Karpas-422 (cell line): Measurements from ENCODE around the gene ZNF207. TPM values are rescaled to one million over a fixed set of nuclear protein-coding genes. Genes with fewer than 3 reads are reported as not detected.
A peak's percentile ranks its signal among the peaks of the same experiment; 100 is the strongest.

Experiments
- DNase-seq: peaks from one replicate; pipeline ENCODE4 v3.0.0-alpha.2; 2015
- H2AFZ ChIP-seq: fragments of 200-600 bp; sonication (generic); 2 replicates; pipeline ENCODE4 v1.6.1; 2014; ENCODE audit warnings: antibody characterized with exemption, low read length, mixed read lengths
- H3K27ac ChIP-seq: fragments of 200-600 bp; sonication (generic); 2 replicates; pipeline ENCODE4 v1.5.1; 2014; ENCODE audit warnings: mild to moderate bottlenecking, low read length, moderate library complexity
- H3K27me3 ChIP-seq: fragments of 200-600 bp; sonication (generic); 2 replicates; pipeline ENCODE4 v1.6.1; 2014; ENCODE audit warnings: low read length, mixed read lengths
- H3K36me3 ChIP-seq: fragments of 200-600 bp; sonication (generic); 2 replicates; pipeline ENCODE4 v1.6.1; 2014; ENCODE audit warnings: low read length, mixed read lengths; ENCODE audit not compliant: insufficient read depth
- H3K4me1 ChIP-seq: fragments of 200-600 bp; sonication (generic); 2 replicates; pipeline ENCODE4 v1.6.1; 2014; ENCODE audit warnings: mild to moderate bottlenecking, low read length, mixed read lengths
- H3K4me2 ChIP-seq: fragments of 200-600 bp; sonication (generic); 2 replicates; pipeline ENCODE4 v1.6.1; 2014; ENCODE audit warnings: low read length, low read depth, mild to moderate bottlenecking; ENCODE audit not compliant: poor library complexity, severe bottlenecking
- H3K4me3 ChIP-seq: fragments of 200-600 bp; sonication (generic); 2 replicates; pipeline ENCODE4 v1.5.1; 2014; ENCODE audit warnings: mild to moderate bottlenecking, antibody characterized with exemption, low read length, mixed read lengths
- H3K79me2 ChIP-seq: fragments of 200-600 bp; sonication (generic); 2 replicates; pipeline ENCODE4 v1.6.1; 2014; ENCODE audit warnings: mild to moderate bottlenecking, low read length, mixed read lengths
- H3K9ac ChIP-seq: fragments of 200-600 bp; sonication (generic); 2 replicates; pipeline ENCODE4 v1.6.0; 2014; ENCODE audit warnings: low read length
- H3K9me2 ChIP-seq: fragments of 200-600 bp; sonication (generic), shearing (Covaris generic); replicated peaks from 2 replicates; pipeline ENCODE4 v1.6.0; 2014; ENCODE audit warnings: mild to moderate bottlenecking, low read length, moderate library complexity; ENCODE audit not compliant: insufficient read depth
- H3K9me3 ChIP-seq: fragments of 300-700, 200-600 bp; sonication (generic); 2 replicates; pipeline ENCODE4 v1.6.1; 2014; ENCODE audit warnings: low read length, mixed read lengths
- H4K20me1 ChIP-seq: fragments of 200-600 bp; sonication (generic); 2 replicates; pipeline ENCODE4 v1.6.1; 2014; ENCODE audit warnings: mild to moderate bottlenecking, antibody characterized with exemption, low read length, low read depth; ENCODE audit not compliant: insufficient read depth
- total RNA-seq: library from RNA; depleted of rRNA; stranded (reverse); fragments of >200 nt; shearing (Covaris generic); gene quantifications from 2 replicates; pipeline ENCODE4 v1.2.3, GENCODE V29; 2014; ENCODE audit warnings: low replicate concordance

The ZNF207 gene
- total RNA-seq, 1 experiment from 2014 or later = 219 TPM

DNA sequence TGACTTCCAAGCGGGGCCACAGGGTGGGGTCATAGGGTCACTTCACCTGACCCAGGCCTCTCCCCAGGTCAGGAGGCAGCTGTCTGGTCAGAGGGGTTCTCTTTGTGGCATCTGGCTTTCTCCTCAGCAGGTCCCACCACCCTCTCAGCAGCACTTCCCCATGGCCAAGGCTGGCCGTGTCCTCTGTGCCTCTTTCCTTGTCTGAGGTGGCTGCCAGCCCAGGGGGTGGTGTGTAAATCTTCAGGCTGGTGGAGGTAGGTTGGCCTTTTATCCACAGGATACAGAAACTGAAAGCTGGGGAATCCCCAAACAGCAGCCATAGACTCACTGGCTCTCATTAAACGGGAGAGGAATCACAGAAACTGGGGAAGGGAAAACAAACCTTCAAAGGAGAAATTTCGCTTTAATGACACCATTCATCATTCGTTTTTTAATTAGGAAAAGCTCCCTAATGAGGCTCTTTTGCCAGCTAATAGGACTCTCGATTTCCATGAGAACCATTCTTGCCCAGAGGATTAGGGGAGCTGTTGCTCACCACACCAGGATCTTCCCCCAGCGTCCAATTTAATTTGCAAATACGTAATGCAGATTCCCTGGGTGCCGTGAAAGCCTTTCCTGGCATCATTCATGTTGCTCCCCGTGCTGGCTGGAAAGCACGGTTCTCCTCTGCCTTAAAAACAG, 26.0 kb upstream of the ZNF207 start:
- no peak overlapping the region; the same call in 1 of the 2 replicates for H2AFZ ChIP-seq
- no peak overlapping the region for H3K4me3 ChIP-seq
- H3K79me2 ChIP-seq = no peaks in the 10 kb centered on the region
- no peaks in the 10 kb centered on the region for H3K9me2 ChIP-seq
- H3K9me3 ChIP-seq = no peaks in the 10 kb centered on the region
- H3K4me1 ChIP-seq = 0 out of 2 replicates have a peak, but pooled peaks cover 6% of the 10 kb centered on the region
- no peaks in the 10 kb centered on the region for H3K27me3 ChIP-seq
- H3K4me2 ChIP-seq = no peak overlapping the region
- no peak overlapping the region for H3K9ac ChIP-seq
- no peak overlapping the region for H3K27ac ChIP-seq
- H4K20me1 ChIP-seq = no peaks in the 10 kb centered on the region
- no peak for DNase-seq
- H3K36me3 ChIP-seq = no peaks in the 10 kb centered on the region

DNA sequence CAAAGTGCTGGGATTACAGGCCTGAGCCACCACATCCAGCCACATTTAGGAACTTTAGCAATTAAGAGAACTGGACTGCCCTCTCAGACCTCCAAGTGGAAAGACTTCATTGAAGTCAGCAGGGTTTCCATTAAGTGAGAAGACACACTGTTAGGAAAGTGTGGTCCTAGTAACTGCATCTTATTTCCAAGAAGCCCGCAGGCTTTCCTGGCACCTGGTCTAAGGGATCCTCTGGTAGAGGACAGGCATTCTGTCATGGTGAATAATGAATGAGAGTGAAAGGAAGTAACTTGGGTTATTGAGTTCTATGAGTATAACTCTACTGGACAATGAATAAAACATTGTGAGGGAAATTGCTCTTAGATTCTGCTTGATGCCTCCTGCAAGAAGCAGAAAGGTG, 22.0 kb upstream of the ZNF207 start:
- Histone ChIP-seq H3K4me1 (0 out of 2 replicates have a peak, but pooled peaks cover 6% of the 10 kb centered on the region), H3K9ac (no peak overlapping the region), H3K4me3 (no peak overlapping the region), H2AFZ (no peak overlapping the region), H3K9me2 (no peaks in the 10 kb centered on the region), H4K20me1 (no peaks in the 10 kb centered on the region), H3K27ac (no peak overlapping the region), H3K4me2 (no peak overlapping the region), H3K27me3 (no peaks in the 10 kb centered on the region), H3K9me3 (no peaks in the 10 kb centered on the region), H3K36me3 (no peaks in the 10 kb centered on the region), H3K79me2 (no peaks in the 10 kb centered on the region)
- DNase-seq = no peak

DNA sequence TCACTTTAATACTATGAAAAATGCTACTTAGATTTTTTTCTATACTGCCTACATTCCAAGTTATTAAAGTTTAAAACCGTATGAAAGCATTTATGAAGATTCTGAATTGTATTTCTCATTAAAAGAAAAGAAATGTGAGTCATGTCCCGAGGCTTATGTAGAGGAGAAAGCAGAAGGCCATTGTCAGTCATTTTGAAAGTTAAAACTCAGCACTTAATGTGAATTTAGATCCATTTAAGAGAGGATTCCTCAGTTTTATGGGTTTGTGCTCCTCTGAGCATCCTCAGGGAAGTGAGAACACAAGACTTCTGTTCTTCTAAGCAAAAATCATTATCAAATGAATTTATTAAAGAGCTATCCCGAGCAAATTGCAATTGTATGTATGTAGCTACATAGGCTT, 19.8 kb upstream of the ZNF207 start:
- Histone ChIP-seq H3K79me2 (no peaks in the 10 kb centered on the region), H3K4me2 (no peak overlapping the region), H3K4me1 (no peaks in the 10 kb centered on the region), H3K9me3 (no peaks in the 10 kb centered on the region), H3K9ac (no peak overlapping the region), H3K4me3 (no peak overlapping the region), H4K20me1 (no peaks in the 10 kb centered on the region), H3K27me3 (no peaks in the 10 kb centered on the region), H2AFZ (no peak overlapping the region), H3K27ac (no peak overlapping the region), H3K36me3 (peaks cover 4% of the 10 kb centered on the region; the same call in 1 of the 2 replicates), H3K9me2 (no peaks in the 10 kb centered on the region)
- no peak for DNase-seq

DNA sequence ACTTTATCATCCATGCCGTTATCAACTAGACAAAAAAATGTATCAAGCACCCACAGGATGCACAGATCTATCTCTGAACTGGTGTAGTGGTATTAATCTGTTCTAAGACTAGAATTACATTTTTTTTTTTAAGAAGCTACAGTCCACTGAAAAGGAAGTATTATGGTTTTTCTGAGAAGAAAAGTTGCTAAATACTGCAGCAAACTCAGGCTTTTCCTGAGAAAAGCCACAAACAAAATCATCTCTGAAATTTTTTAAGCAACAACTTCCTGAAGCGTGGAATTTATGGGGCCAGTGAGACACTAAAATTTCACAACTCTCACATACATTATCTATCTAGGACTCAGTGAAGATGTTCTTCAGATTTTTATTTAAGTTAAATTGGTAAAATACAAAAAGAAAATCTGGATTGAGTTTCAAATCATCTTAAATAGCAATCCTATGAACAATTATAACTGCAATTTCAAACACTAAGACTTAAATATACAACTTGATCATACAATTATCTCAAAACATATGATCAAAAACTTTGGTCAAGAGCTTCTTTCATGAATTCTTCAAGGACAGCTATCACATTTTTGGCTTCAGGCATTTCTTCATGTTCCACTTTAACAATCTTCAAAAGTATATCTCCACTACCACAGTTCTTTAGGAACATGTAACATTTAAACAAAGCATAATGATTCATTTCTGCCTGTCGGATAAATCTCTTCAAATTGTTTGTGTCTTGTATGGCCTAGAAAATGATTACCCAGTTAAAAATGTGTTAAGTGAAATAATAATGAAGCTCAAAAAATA, 18.5 kb upstream of the ZNF207 start:
- H3K4me2 ChIP-seq = no peak overlapping the region
- H3K9ac ChIP-seq = no peak overlapping the region
- H3K27ac ChIP-seq = no peak overlapping the region
- H2AFZ ChIP-seq = no peak overlapping the region
- no peaks in the 10 kb centered on the region for H3K9me3 ChIP-seq
- H3K79me2 ChIP-seq = no peaks in the 10 kb centered on the region
- peaks cover 4% of the 10 kb centered on the region; the same call in 1 of the 2 replicates for H3K36me3 ChIP-seq
- no peaks in the 10 kb centered on the region for H3K4me1 ChIP-seq
- H3K27me3 ChIP-seq = no peaks in the 10 kb centered on the region
- no peak for DNase-seq
- no peaks in the 10 kb centered on the region for H3K9me2 ChIP-seq
- H3K4me3 ChIP-seq = no peak overlapping the region
- H4K20me1 ChIP-seq = no peaks in the 10 kb centered on the region

DNA sequence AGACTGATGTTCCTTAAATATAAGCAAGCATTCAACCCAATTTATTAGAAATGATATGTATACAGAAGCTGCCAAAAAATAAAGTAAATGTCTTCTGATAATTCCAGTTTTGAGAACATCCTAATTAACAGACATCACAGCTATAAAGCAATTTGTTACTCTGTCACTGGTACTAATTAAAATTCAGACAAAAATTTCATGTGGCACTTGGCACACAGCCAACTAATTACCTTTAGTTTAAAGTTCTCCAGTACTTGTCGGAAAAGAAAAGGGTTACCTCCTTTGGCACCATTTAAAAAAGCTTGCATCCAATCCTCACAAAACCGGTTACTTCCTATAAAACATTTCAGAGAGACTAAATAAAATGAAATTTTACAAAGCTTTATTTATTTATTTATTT, 16.8 kb upstream of the ZNF207 start:
- H4K20me1 ChIP-seq = no peaks in the 10 kb centered on the region
- no peak overlapping the region for H2AFZ ChIP-seq
- no peaks in the 10 kb centered on the region for H3K27me3 ChIP-seq
- no peak overlapping the region for H3K9ac ChIP-seq
- H3K9me2 ChIP-seq = no peaks in the 10 kb centered on the region
- H3K4me3 ChIP-seq = no peak overlapping the region
- peaks cover 8% of the 10 kb centered on the region; the same call in 1 of the 2 replicates for H3K36me3 ChIP-seq
- no peak for DNase-seq
- no peak overlapping the region for H3K27ac ChIP-seq
- no peak overlapping the region for H3K4me2 ChIP-seq
- H3K4me1 ChIP-seq = no peaks in the 10 kb centered on the region
- no peaks in the 10 kb centered on the region for H3K9me3 ChIP-seq
- no peaks in the 10 kb centered on the region for H3K79me2 ChIP-seq

DNA sequence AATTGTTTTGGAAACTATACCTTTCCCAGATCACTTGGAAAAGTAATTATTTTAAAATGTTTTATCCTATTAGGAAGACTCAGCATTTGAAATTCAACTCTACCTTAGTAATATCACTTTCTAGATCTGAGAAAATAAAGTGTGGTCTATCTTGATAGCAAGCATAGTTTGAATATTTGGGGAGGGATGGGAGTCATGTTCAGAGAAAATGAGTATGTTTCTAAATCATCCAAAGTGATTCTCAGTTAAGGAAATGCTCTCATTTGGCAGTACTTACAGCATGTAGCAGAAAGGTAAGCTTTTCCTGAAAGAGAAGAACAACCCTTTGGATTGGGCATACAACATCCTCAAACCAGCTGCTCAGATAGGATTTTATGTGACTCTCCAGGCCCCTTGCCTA, 14.9 kb upstream of the ZNF207 start:
- H4K20me1 ChIP-seq = no peaks in the 10 kb centered on the region
- no peaks in the 10 kb centered on the region for H3K27me3 ChIP-seq
- 0 out of 2 replicates have a peak, but pooled peaks cover 4% of the 10 kb centered on the region for H3K79me2 ChIP-seq
- no peak overlapping the region for H3K4me3 ChIP-seq
- H3K4me2 ChIP-seq = no peak overlapping the region
- H2AFZ ChIP-seq = no peak overlapping the region
- no peaks in the 10 kb centered on the region for H3K9me2 ChIP-seq
- peaks cover 17% of the 10 kb centered on the region; the same call in 1 of the 2 replicates for H3K36me3 ChIP-seq
- no peaks in the 10 kb centered on the region for H3K9me3 ChIP-seq
- no peak overlapping the region for H3K9ac ChIP-seq
- H3K4me1 ChIP-seq = 0 out of 2 replicates have a peak, but pooled peaks cover 3% of the 10 kb centered on the region
- no peak overlapping the region for H3K27ac ChIP-seq
- no peak for DNase-seq

DNA sequence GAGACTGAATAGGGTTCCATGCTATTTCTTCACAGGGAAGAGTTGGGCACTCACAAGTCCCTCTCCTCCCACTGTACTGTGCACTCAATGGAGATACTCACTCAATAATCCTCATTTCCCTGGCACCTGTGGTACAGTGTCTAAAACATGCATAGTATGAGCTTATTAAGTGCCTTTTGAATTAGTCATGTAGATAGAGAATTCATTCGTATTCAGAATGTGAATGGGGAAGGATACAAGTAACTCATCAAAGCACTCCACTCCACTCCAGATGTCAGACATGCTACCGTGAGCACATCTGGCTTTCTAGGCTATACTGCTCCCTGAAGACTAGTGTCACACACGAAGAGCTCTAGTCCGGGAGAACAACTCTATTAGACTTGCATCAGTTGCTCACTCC, 14.3 kb upstream of the ZNF207 start:
- peaks cover 18% of the 10 kb centered on the region; the same call in 1 of the 2 replicates for H3K36me3 ChIP-seq

DNA sequence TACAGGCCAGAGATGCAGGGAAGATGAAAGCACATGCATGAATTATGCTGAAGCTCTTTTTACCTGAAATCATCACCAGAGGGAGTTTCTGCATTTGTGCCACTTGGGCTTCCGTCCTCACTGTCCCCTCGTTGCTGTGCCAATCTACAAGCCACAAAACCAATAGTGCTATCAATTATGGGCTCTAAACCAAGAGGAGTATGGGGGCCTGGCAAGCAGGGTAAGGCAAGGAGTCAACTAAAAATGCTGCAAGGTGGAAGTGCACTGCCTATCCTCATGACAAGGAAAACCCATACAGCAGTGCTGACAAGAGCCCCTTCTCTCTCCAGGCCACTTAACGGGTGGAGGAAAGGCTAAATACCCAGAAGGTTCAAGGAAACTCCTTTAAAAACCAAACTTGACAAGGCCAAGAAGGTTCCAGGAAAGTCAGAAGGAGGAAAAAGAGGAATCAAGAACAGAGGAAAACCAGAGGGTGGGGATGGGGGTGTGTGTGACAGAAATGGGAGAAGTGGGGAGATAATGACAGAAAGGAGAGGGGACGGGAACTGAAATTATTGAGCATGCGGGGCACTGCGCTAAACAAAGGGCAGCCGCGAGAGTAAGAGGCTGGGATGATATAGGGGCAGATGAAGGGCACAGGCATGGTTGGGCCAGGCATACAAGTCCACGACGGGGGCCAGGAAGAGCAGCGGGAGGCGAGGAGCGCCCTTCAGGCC, 8.7 kb upstream of the ZNF207 start:
- Histone ChIP-seq H3K36me3 (peaks cover 14% of the 10 kb centered on the region; the same call in 1 of the 2 replicates), H2AFZ (peak overlapping the region; percentile 82), H3K27me3 (no peaks in the 10 kb centered on the region), H3K9me2 (no peaks in the 10 kb centered on the region), H3K4me3 (peak overlapping the region; percentile 76), H3K9ac (peak overlapping the region; percentile 80), H3K79me2 (peaks cover 14% of the 10 kb centered on the region; the same call in 1 of the 2 replicates), H3K27ac (peak overlapping the region; percentile 73), H4K20me1 (no peaks in the 10 kb centered on the region), H3K4me1 (peaks cover 22% of the 10 kb centered on the region), H3K4me2 (peak overlapping the region; percentile 88), H3K9me3 (no peaks in the 10 kb centered on the region)
- peak; percentile 84 for DNase-seq

More for the DNA sequence above, 14.3 kb upstream of the ZNF207 start:
- H2AFZ ChIP-seq = no peak overlapping the region
- H3K27ac ChIP-seq = no peak overlapping the region
- H4K20me1 ChIP-seq = no peaks in the 10 kb centered on the region
- H3K9me2 ChIP-seq = no peaks in the 10 kb centered on the region
- H3K79me2 ChIP-seq = peaks cover 5% of the 10 kb centered on the region; the same call in 1 of the 2 replicates
- no peaks in the 10 kb centered on the region for H3K9me3 ChIP-seq
- no peak overlapping the region for H3K9ac ChIP-seq
- no peaks in the 10 kb centered on the region for H3K27me3 ChIP-seq
- H3K4me3 ChIP-seq = no peak overlapping the region
- peaks cover 5% of the 10 kb centered on the region for H3K4me1 ChIP-seq
- no peak overlapping the region for H3K4me2 ChIP-seq
- DNase-seq = no peak
